Activated CD4-positive, alpha-beta T cell treated with anti-CD3 and anti-CD28 coated beads for 36 hours (primary cell): ENCODE results near the gene LRP2. TPM values are rescaled to one million over a fixed set of nuclear protein-coding genes. Genes with fewer than 3 reads are reported as not detected.

Experiments
- ATAC-seq: fragments of 200-7000 bp; cut with Tn5 transposase; one replicate; pipeline ENCODE4 v1.10.0; 2021; ENCODE audit warnings: mild to moderate bottlenecking, moderate library complexity
- CTCF ChIA-PET: fragments of 350-600 bp; sonication (Branson Sonifier 250); formaldehyde crosslinking; loops from one replicate; lab custom pipeline; 2021; ENCODE audit warnings: antibody characterized with exemption; lab: Charles Lee
- POLR2A ChIA-PET: fragments of 350-600 bp; sonication (Branson Sonifier 250); formaldehyde crosslinking; loops from one replicate; lab custom pipeline; 2021; ENCODE audit warnings: antibody characterized with exemption, inconsistent platforms; lab: Charles Lee
- DNase-seq: peaks from one replicate; pipeline ENCODE4 v3.0.0-alpha.2; 2020
- H3K27ac Mint-ChIP-seq: one replicate; pipeline ENCODE4 v1.8.0; 2021; ENCODE audit warnings: mixed read lengths
- H3K27me3 Mint-ChIP-seq: one replicate; pipeline ENCODE4 v1.8.0; 2021; ENCODE audit warnings: mixed read lengths
- H3K36me3 Mint-ChIP-seq: one replicate; pipeline ENCODE4 v1.8.0; 2021; ENCODE audit warnings: low read depth, mixed read lengths
- H3K4me1 Mint-ChIP-seq: one replicate; pipeline ENCODE4 v1.8.0; 2021; ENCODE audit warnings: mixed read lengths
- H3K4me3 Mint-ChIP-seq: one replicate; pipeline ENCODE4 v1.8.0; 2021; ENCODE audit warnings: mild to moderate bottlenecking, moderate library complexity, mixed read lengths
- H3K9me3 Mint-ChIP-seq: one replicate; pipeline ENCODE4 v1.8.0; 2021; ENCODE audit warnings: low read depth, mixed read lengths
- intact Hi-C, 2 experiments: fragments of 100-400 bp; cut with DNase I in 1 of 2; cut with micrococcal nuclease in 1 of 2; formaldehyde crosslinking; loops; one replicate each; pipeline versions ENCODE4 v1.14.2 to v1.15.1; 2022 to 2024; cut with DNase I, micrococcal nuclease
- total RNA-seq, 2 experiments: library from RNA; stranded (reverse); gene quantifications; one replicate each; pipeline ENCODE4 v1.2.3, GENCODE V29; 2021

Gene LRP2
- total RNA-seq, 2 experiments from 2014 or later, result 1.9 to 3.0 TPM

- Mint-ChIP-seq H3K27ac (no peak overlapping the region), H3K4me3 (no peak overlapping the region), H3K4me1 (no peaks in the 10 kb centered on the region), H3K9me3 (no peaks in the 10 kb centered on the region), H3K36me3 (no peaks in the 10 kb centered on the region), H3K27me3 (peaks cover 11% of the 10 kb centered on the region)
- ChIA-PET POLR2A (no interaction called here), CTCF (no interaction called here)
- intact Hi-C loops, result no loop called here
- no peak for ATAC-seq
- DNase-seq, result no peak
These were observed 199.7 kb downstream of the LRP2 start for GRCh38 chr2:169162613-169163012.

GRCh38 chr2:169160926-169161481 is 201.3 kb downstream of the LRP2 start:
- no peaks in the 10 kb centered on the region for H3K9me3 Mint-ChIP-seq
- H3K4me3 Mint-ChIP-seq, result no peak overlapping the region
- no peaks in the 10 kb centered on the region for H3K36me3 Mint-ChIP-seq
- peaks cover 9% of the 10 kb centered on the region for H3K27me3 Mint-ChIP-seq
- POLR2A ChIA-PET, result interaction anchor here (0.6 kb wide), 1 partner anchor 713 kb away, joined by 3 read pairs; no protein-coding TSS in a partner anchor
- ATAC-seq, result no peak
- CTCF ChIA-PET, result interaction anchor here (0.7 kb wide), 1 partner anchor 580 kb away, joined by 3 read pairs; no protein-coding TSS in a partner anchor
- no peak for DNase-seq
- H3K4me1 Mint-ChIP-seq, result no peaks in the 10 kb centered on the region
- intact Hi-C loops, result no loop called here
- H3K27ac Mint-ChIP-seq, result no peak overlapping the region

GRCh38 chr2:169159686-169160085 is 202.6 kb downstream of the LRP2 start:
- ATAC-seq (no peak), DNase-seq (no peak)
- H3K4me3 Mint-ChIP-seq, result no peak overlapping the region
- ChIA-PET CTCF (interaction anchor here (0.9 kb wide), 1 partner anchor 11 kb away, joined by 4 read pairs; no protein-coding TSS in a partner anchor), POLR2A (no interaction called here)
- no peaks in the 10 kb centered on the region for H3K4me1 Mint-ChIP-seq
- peaks cover 6% of the 10 kb centered on the region for H3K27me3 Mint-ChIP-seq
- intact Hi-C loops, result no loop called here
- H3K36me3 Mint-ChIP-seq, result no peaks in the 10 kb centered on the region
- H3K27ac Mint-ChIP-seq, result no peak overlapping the region
- no peaks in the 10 kb centered on the region for H3K9me3 Mint-ChIP-seq

- H3K36me3 Mint-ChIP-seq, result no peaks in the 10 kb centered on the region
- CTCF ChIA-PET, result interaction anchor here (0.9 kb wide), 1 partner anchor 11 kb away, joined by 4 read pairs; no protein-coding TSS in a partner anchor
- DNase-seq (no peak), ATAC-seq (no peak)
- H3K27ac Mint-ChIP-seq, result no peak overlapping the region
- H3K4me1 Mint-ChIP-seq, result no peaks in the 10 kb centered on the region
- intact Hi-C loops, result no loop called here
- no peak overlapping the region for H3K4me3 Mint-ChIP-seq
- H3K9me3 Mint-ChIP-seq, result peaks cover 3% of the 10 kb centered on the region
- POLR2A ChIA-PET, result interaction anchor here (0.7 kb wide), 1 partner anchor 603 kb away, joined by 4 read pairs; no protein-coding TSS in a partner anchor
- H3K27me3 Mint-ChIP-seq, result peaks cover 8% of the 10 kb centered on the region
These were observed 203.5 kb downstream of the LRP2 start for GRCh38 chr2:169158874-169159273.

- no peak for DNase-seq
- intact Hi-C loops, result no loop called here
- no peak overlapping the region for H3K4me3 Mint-ChIP-seq
- ChIA-PET CTCF (interaction anchor here (0.7 to 0.9 kb wide), 2 partner anchors 11 to 946 kb away, joined by 3 read pairs; no protein-coding TSS in a partner anchor), POLR2A (no interaction called here)
- H3K36me3 Mint-ChIP-seq, result no peaks in the 10 kb centered on the region
- no peaks in the 10 kb centered on the region for H3K27me3 Mint-ChIP-seq
- no peaks in the 10 kb centered on the region for H3K9me3 Mint-ChIP-seq
- no peaks in the 10 kb centered on the region for H3K4me1 Mint-ChIP-seq
- H3K27ac Mint-ChIP-seq, result no peak overlapping the region
- no peak for ATAC-seq
These were observed 216.1 kb downstream of the LRP2 start for GRCh38 chr2:169146220-169146619.

GRCh38 chr2:169143998-169144397 is 218.3 kb downstream of the LRP2 start:
- Mint-ChIP-seq H3K4me3 (no peak overlapping the region), H3K27me3 (no peaks in the 10 kb centered on the region), H3K9me3 (no peaks in the 10 kb centered on the region), H3K27ac (no peak overlapping the region), H3K4me1 (no peaks in the 10 kb centered on the region), H3K36me3 (no peaks in the 10 kb centered on the region)
- DNase-seq, result no peak
- ChIA-PET CTCF (interaction anchor here (1.5 to 6.8 kb wide), 3 partner anchors 11 to 34 kb away, joined by 4 to 123 read pairs (median 6); no protein-coding TSS in a partner anchor), POLR2A (no interaction called here)
- ATAC-seq, result no peak
- intact Hi-C loops, result no loop called here

GRCh38 chr2:169141713-169142352 is 220.5 kb downstream of the LRP2 start:
- CTCF ChIA-PET, result interaction anchor here (0.5 to 6.8 kb wide), 32 partner anchors 8 to 1229 kb away, joined by 3 to 123 read pairs (median 4); partner anchors contain the start of gene DHRS9
- no peak overlapping the region for H3K27ac Mint-ChIP-seq
- intact Hi-C loops, result loop anchor here (1.0 to 2.0 kb wide), 2 partner anchors 33 to 181 kb away; no protein-coding TSS in a partner anchor
- H3K4me1 Mint-ChIP-seq, result no peaks in the 10 kb centered on the region
- DNase-seq, result peak; percentile 75
- no peaks in the 10 kb centered on the region for H3K36me3 Mint-ChIP-seq
- no peak overlapping the region for H3K4me3 Mint-ChIP-seq
- H3K27me3 Mint-ChIP-seq, result no peaks in the 10 kb centered on the region
- no peaks in the 10 kb centered on the region for H3K9me3 Mint-ChIP-seq
- ATAC-seq, result peak; percentile 85
- POLR2A ChIA-PET, result no interaction called here

- ChIA-PET CTCF (interaction anchor here (0.6 to 6.8 kb wide), 10 partner anchors 9 to 181 kb away, joined by 3 to 123 read pairs (median 6); no protein-coding TSS in a partner anchor), POLR2A (no interaction called here)
- H3K9me3 Mint-ChIP-seq, result no peaks in the 10 kb centered on the region
- H3K36me3 Mint-ChIP-seq, result no peaks in the 10 kb centered on the region
- no peaks in the 10 kb centered on the region for H3K27me3 Mint-ChIP-seq
- H3K4me1 Mint-ChIP-seq, result no peaks in the 10 kb centered on the region
- H3K27ac Mint-ChIP-seq, result no peak overlapping the region
- DNase-seq (no peak), ATAC-seq (no peak)
- no peak overlapping the region for H3K4me3 Mint-ChIP-seq
- intact Hi-C loops, result loop anchor here (2.0 kb wide), 1 partner anchor 179 kb away; no protein-coding TSS in a partner anchor
These were observed 222.2 kb downstream of the LRP2 start for GRCh38 chr2:169139993-169140767.

GRCh38 chr2:169139145-169139544 is 223.2 kb downstream of the LRP2 start:
- ATAC-seq (no peak), DNase-seq (no peak)
- ChIA-PET POLR2A (no interaction called here), CTCF (interaction anchor here (1.0 to 6.8 kb wide), 6 partner anchors 8 to 181 kb away, joined by 3 to 123 read pairs (median 9); no protein-coding TSS in a partner anchor)
- Mint-ChIP-seq H3K9me3 (no peaks in the 10 kb centered on the region), H3K36me3 (no peaks in the 10 kb centered on the region), H3K4me1 (no peaks in the 10 kb centered on the region), H3K4me3 (no peak overlapping the region), H3K27ac (no peak overlapping the region), H3K27me3 (no peaks in the 10 kb centered on the region)
- intact Hi-C loops, result no loop called here

GRCh38 chr2:169137924-169138323 is 224.4 kb downstream of the LRP2 start:
- H3K4me1 Mint-ChIP-seq, result no peaks in the 10 kb centered on the region
- H3K36me3 Mint-ChIP-seq, result no peaks in the 10 kb centered on the region
- no peak overlapping the region for H3K4me3 Mint-ChIP-seq
- no peak for ATAC-seq
- H3K27ac Mint-ChIP-seq, result no peak overlapping the region
- H3K9me3 Mint-ChIP-seq, result no peaks in the 10 kb centered on the region
- no peak for DNase-seq
- H3K27me3 Mint-ChIP-seq, result no peaks in the 10 kb centered on the region
- POLR2A ChIA-PET, result no interaction called here
- CTCF ChIA-PET, result interaction anchor here (1.0 to 6.8 kb wide), 3 partner anchors 20 to 84 kb away, joined by 5 to 123 read pairs (median 5); no protein-coding TSS in a partner anchor
- intact Hi-C loops, result no loop called here

GRCh38 chr2:169136885-169137534 is 225.3 kb downstream of the LRP2 start:
- Mint-ChIP-seq H3K9me3 (no peaks in the 10 kb centered on the region), H3K4me3 (no peak overlapping the region), H3K36me3 (no peaks in the 10 kb centered on the region), H3K27me3 (no peaks in the 10 kb centered on the region), H3K4me1 (no peaks in the 10 kb centered on the region), H3K27ac (no peak overlapping the region)
- intact Hi-C loops, result no loop called here
- ChIA-PET CTCF (no interaction called here), POLR2A (no interaction called here)
- no peak for DNase-seq
- ATAC-seq, result no peak
